Endothelial cell of umbilical vein (primary cell): ENCODE measurements around the gene LARGE1. TPM values are rescaled to one million over a fixed set of nuclear protein-coding genes. Genes with fewer than 3 reads are reported as not detected.

Source experiments
- BruUV-seq: library from RNA; stranded (reverse); fragments of 400-500 nt; replicated peaks from 2 replicates; lab custom pipeline; 2021; lab: Mats Ljungman, UMichigan
- CTCF ChIA-PET: fragments of 300-600, 350-600 bp; sonication (Branson Sonifier 250); formaldehyde crosslinking; loops from one replicate; lab custom pipeline; 2021; ENCODE audit warnings: antibody characterized with exemption, inconsistent platforms; lab: Charles Lee
- POLR2A ChIA-PET: fragments of 300-600, 350-600 bp; sonication (Branson Sonifier 250); formaldehyde crosslinking; loops from one replicate; lab custom pipeline; 2021; ENCODE audit warnings: antibody characterized with exemption, inconsistent platforms; lab: Charles Lee
- DNase-seq: peaks from one replicate; pipeline ENCODE4 v3.0.0-alpha.2; 2011; ENCODE audit warnings: low read depth, low spot score
- FAIRE-seq: peaks from 2 replicates; lab custom pipeline; 2011; peaks lifted over from hg19 to GRCh38; lab: Jason Lieb, UNC
- H2AFZ ChIP-seq: 2 replicates; pipeline ENCODE4 v1.6.0; 2012; ENCODE audit warnings: low read depth, low read length, control low read depth, inconsistent platforms
- H3K27ac ChIP-seq: 2 replicates; pipeline ENCODE4 v1.5.1; 2011; ENCODE audit warnings: low read depth, mild to moderate bottlenecking, control low read depth, low read length, moderate library complexity; ENCODE audit not compliant: insufficient read depth
- H3K27me3 ChIP-seq, 2 experiments: 2 replicates each; pipeline versions ENCODE4 v1.6.0 to v1.6.1; 2011; ENCODE audit warnings: low read length in 2 of 2, mixed read lengths in 1 of 2; ENCODE audit not compliant: control insufficient read depth in 2 of 2, insufficient read depth in 2 of 2
- H3K36me3 ChIP-seq, 2 experiments: 2 replicates in 1 of 2; 3 replicates in 1 of 2; pipeline ENCODE4 v1.5.1; 2011; ENCODE audit warnings: low read length in 2 of 2, mild to moderate bottlenecking in 1 of 2, moderate library complexity in 1 of 2; ENCODE audit not compliant: control insufficient read depth in 2 of 2, insufficient read depth in 2 of 2; ENCODE audit errors: extremely low read depth in 1 of 2
- H3K4me1 ChIP-seq: 3 replicates; pipeline ENCODE4 v1.5.1; 2011; ENCODE audit warnings: mild to moderate bottlenecking, low read length; ENCODE audit not compliant: control insufficient read depth, insufficient read depth; ENCODE audit errors: extremely low read depth
- H3K4me2 ChIP-seq: 2 replicates; pipeline ENCODE4 v1.6.1; 2011; ENCODE audit warnings: low read length, control low read depth, mixed read lengths; ENCODE audit not compliant: insufficient read depth
- H3K4me3 ChIP-seq, 3 experiments: fragments of 200-600 bp in 1 of 3; sonication (generic), shearing (Covaris generic) in 1 of 3; replicated peaks in 1 of 3; 2 replicates each; pipeline ENCODE4 v1.5.1; 2011 to 2016; ENCODE audit warnings: control low read depth in 3 of 3, low read length in 3 of 3, mild to moderate bottlenecking in 2 of 3, inconsistent platforms in 1 of 3, low read depth in 1 of 3, moderate library complexity in 1 of 3; ENCODE audit not compliant: insufficient read depth in 1 of 3
- H3K79me2 ChIP-seq: 2 replicates; pipeline ENCODE4 v1.6.0; 2012; ENCODE audit warnings: low read length, inconsistent platforms; ENCODE audit not compliant: control insufficient read depth, insufficient read depth
- H3K9ac ChIP-seq: replicated peaks from 2 replicates; pipeline ENCODE3; 2011; ENCODE audit warnings: low read length, control low read depth; ENCODE audit not compliant: insufficient read depth; ENCODE audit errors: extremely low read depth
- H3K9me1 ChIP-seq: replicated peaks from 3 replicates; pipeline ENCODE4 v1.6.0; 2011; ENCODE audit warnings: mild to moderate bottlenecking, low read length; ENCODE audit not compliant: control insufficient read depth, insufficient read depth; ENCODE audit errors: extremely low read depth
- H3K9me3 ChIP-seq: replicated peaks from 2 replicates; pipeline ENCODE4 v1.5.1; 2012; ENCODE audit warnings: low read length, inconsistent platforms; ENCODE audit not compliant: control insufficient read depth, insufficient read depth
- H4K20me1 ChIP-seq: replicated peaks from 2 replicates; pipeline ENCODE3; 2011; ENCODE audit warnings: mild to moderate bottlenecking, low read length; ENCODE audit not compliant: control insufficient read depth, insufficient read depth; ENCODE audit errors: extremely low read depth
- CTCF ChIP-seq, 2 donors: IDR thresholded peaks; 1 replicate in 1 of 2; 2 replicates in 1 of 2; pipeline ENCODE4 v1.5.1; 2011; ENCODE audit warnings: low read length in 2 of 2, mild to moderate bottlenecking in 2 of 2, moderate library complexity in 2 of 2, control low read depth in 1 of 2, inconsistent platforms in 1 of 2, low read depth in 1 of 2; ENCODE audit not compliant: insufficient read depth in 1 of 2; ENCODE audit errors: extremely low read depth in 1 of 2
- EZH2 ChIP-seq: IDR thresholded peaks from 2 replicates; pipeline ENCODE4 v1.6.1; 2012; ENCODE audit warnings: borderline replicate concordance, low read depth, mild to moderate bottlenecking, moderate library complexity, low read length, inconsistent platforms; ENCODE audit not compliant: severe bottlenecking
- FOS ChIP-seq: IDR thresholded peaks from 2 replicates; pipeline ENCODE4 v1.6.1; 2011; ENCODE audit warnings: mild to moderate bottlenecking, low read length, moderate library complexity, borderline replicate concordance; ENCODE audit not compliant: insufficient read depth
- GATA2 ChIP-seq: IDR thresholded peaks from 2 replicates; pipeline ENCODE4 v1.7.0; 2011; ENCODE audit warnings: low read depth, mild to moderate bottlenecking, moderate library complexity, mixed read lengths, low read length; ENCODE audit not compliant: insufficient read length, insufficient read depth
- JUN ChIP-seq: IDR thresholded peaks from 2 replicates; pipeline ENCODE4 v1.6.1; 2011; ENCODE audit warnings: borderline replicate concordance, low read depth; ENCODE audit not compliant: insufficient read length, insufficient read depth
- MAX ChIP-seq: IDR thresholded peaks from 2 replicates; pipeline ENCODE4 v1.6.1; 2011; ENCODE audit not compliant: insufficient read depth, insufficient read length
- MYC ChIP-seq: IDR thresholded peaks from one replicate; pipeline ENCODE4 v1.6.1; 2011; ENCODE audit warnings: mild to moderate bottlenecking, low read depth, low read length
- POLR2A ChIP-seq: IDR thresholded peaks from 2 replicates; pipeline ENCODE4 v1.6.1; 2012; ENCODE audit warnings: low read depth, mild to moderate bottlenecking, control low read depth, low read length
- POLR2AphosphoS5 ChIP-seq: IDR thresholded peaks from 2 replicates; pipeline ENCODE4 v1.6.1; 2012; ENCODE audit warnings: low read depth, mild to moderate bottlenecking, control low read depth, low read length, moderate library complexity; ENCODE audit not compliant: insufficient read depth
- dilution Hi-C: fragments of 300-500 bp; cut with MboI; formaldehyde crosslinking; loops from one replicate; pipeline ENCODE4 v1.15.0; 2019; ENCODE audit warnings: low sequenced_read_pairs; ENCODE audit not compliant: extremely low pct_ligation_motif_present
- intact Hi-C: fragments of 100-400 bp; cut with micrococcal nuclease; formaldehyde crosslinking; loops from one replicate; pipeline ENCODE4 v1.10.0; 2022
- polyA plus RNA-seq, 4 experiments: library from polyadenylated mRNA; depleted of rRNA in 3 of 4; stranded (reverse) in 3 of 4; unstranded in 1 of 4; fragments of >200 nt; gene quantifications; 2 replicates each; pipeline versions ENCODE4 v1.2.1 to v1.2.3, GENCODE V29; 2011 to 2012; ENCODE audit warnings: missing spikeins in 1 of 4
- total RNA-seq: library from RNA; stranded (reverse); gene quantifications from 2 replicates; pipeline ENCODE4 v1.2.3, GENCODE V29; 2021

LARGE1 gene
- total and polyA plus RNA-seq, 2 donors (not counting 3 experiments of a cell fraction or from before 2014, with no cell fraction given): 0.95 to 4.4 TPM

GRCh38 chr22:33513388-33514338, 406.6 kb downstream of the LARGE1 start:
- H3K9ac ChIP-seq: no peak overlapping the region
- no peaks in the 10 kb centered on the region for H3K27me3 ChIP-seq
- BruUV-seq: no TSS peak
- H3K9me1 ChIP-seq: no peaks in the 10 kb centered on the region
- POLR2A ChIA-PET: no interaction called here
- H3K4me2 ChIP-seq: no peak overlapping the region
- CTCF ChIA-PET: no interaction called here
- intact Hi-C loops: no loop called here
- H2AFZ ChIP-seq: no peak overlapping the region
- dilution Hi-C loops: no loop called here
- H3K9me3 ChIP-seq: no peaks in the 10 kb centered on the region
- DNase-seq (no peak), FAIRE-seq (no peak)
- no peak overlapping the region for H3K27ac ChIP-seq
- no peaks in the 10 kb centered on the region for H4K20me1 ChIP-seq
- no peaks in the 10 kb centered on the region for H3K4me1 ChIP-seq
- no peak overlapping the region for H3K4me3 ChIP-seq
- TF ChIP-seq FOS: no peak
- TF ChIP-seq GATA2: no peak
- no peak for TF ChIP-seq POLR2A
- no peak for TF ChIP-seq POLR2AphosphoS5
- TF ChIP-seq EZH2: no peak
- TF ChIP-seq CTCF (IDR thresholded peaks at IDR 0.05; ENCODE audit: extremely low read depth in 1 of 2, insufficient read depth in 1 of 2, low read depth in 1 of 2, low read length in 2 of 2): no peak
- no peak for TF ChIP-seq MAX
- no peak for TF ChIP-seq MYC
- TF ChIP-seq JUN: no peak
- no peaks in the 10 kb centered on the region for H3K36me3 ChIP-seq
- H3K79me2 ChIP-seq: no peaks in the 10 kb centered on the region
